ENCODE measurements around the gene SSTR5.
A peak's percentile ranks its signal among the peaks of the same experiment; 100 is the strongest.

Gene SSTR5

GRCh38 chr16:1028056-1028455 lies 44.5 kb upstream of the SSTR5 start:
- H3K9me3 Mint-ChIP-seq = no peaks in the 10 kb centered on the region
- H3K4me1 Mint-ChIP-seq = peaks cover 34% of the 10 kb centered on the region

GRCh38 chr16:1028524-1029258 lies 43.9 kb upstream of the SSTR5 start:
- no peak for TF ChIP-seq CTCF (IDR thresholded peaks at IDR 0.05; ENCODE audit: unreplicated experiment in 3 of 3)
- Mint-ChIP-seq H3K4me1 (peaks cover 34% of the 10 kb centered on the region), H3K27ac (no peak overlapping the region), H3K36me3 (ENCODE audit: low read depth) (no peaks in the 10 kb centered on the region), H3K27me3 (ENCODE audit: low read depth) (peaks cover 7% of the 10 kb centered on the region), H3K9me3 (no peaks in the 10 kb centered on the region), H3K4me3 (no peak overlapping the region)

More at GRCh38 chr16:1028056-1028455, 44.5 kb upstream of the SSTR5 start:
- Mint-ChIP-seq H3K4me3 (no peak overlapping the region), H3K27ac (peak overlapping the region in 1 of 3 experiments; percentile 60), H3K27me3 (ENCODE audit: low read depth) (peaks cover 10% of the 10 kb centered on the region), H3K36me3 (ENCODE audit: low read depth) (no peaks in the 10 kb centered on the region)
- TF ChIP-seq CTCF (IDR thresholded peaks at IDR 0.05; ENCODE audit: unreplicated experiment in 3 of 3) = no peak

GRCh38 chr16:1029259-1029545 lies 43.3 kb upstream of the SSTR5 start:
- Mint-ChIP-seq H3K36me3 (ENCODE audit: low read depth) (no peaks in the 10 kb centered on the region), H3K4me1 (peaks cover 34% of the 10 kb centered on the region), H3K4me3 (no peak overlapping the region), H3K9me3 (no peaks in the 10 kb centered on the region), H3K27me3 (ENCODE audit: low read depth) (peaks cover 7% of the 10 kb centered on the region), H3K27ac (no peak overlapping the region)
- no peak for TF ChIP-seq CTCF (IDR thresholded peaks at IDR 0.05; ENCODE audit: unreplicated experiment in 3 of 3)

GRCh38 chr16:1030473-1030901 lies 42.1 kb upstream of the SSTR5 start:
- Mint-ChIP-seq H3K27ac (no peak overlapping the region), H3K36me3 (ENCODE audit: low read depth) (no peaks in the 10 kb centered on the region), H3K9me3 (no peaks in the 10 kb centered on the region), H3K4me1 (peaks cover 34% of the 10 kb centered on the region), H3K4me3 (no peak overlapping the region), H3K27me3 (ENCODE audit: low read depth) (peaks cover 7% of the 10 kb centered on the region)
- TF ChIP-seq CTCF (IDR thresholded peaks at IDR 0.05; ENCODE audit: unreplicated experiment in 3 of 3) = no peak

- H3K27me3 Mint-ChIP-seq (ENCODE audit: low read depth) = peaks cover 2% of the 10 kb centered on the region
- no peak for TF ChIP-seq CTCF (IDR thresholded peaks at IDR 0.05; ENCODE audit: unreplicated experiment in 3 of 3)
- no peak overlapping the region for H3K4me3 Mint-ChIP-seq
- H3K36me3 Mint-ChIP-seq (ENCODE audit: low read depth) = no peaks in the 10 kb centered on the region
- peaks cover 22% of the 10 kb centered on the region for H3K4me1 Mint-ChIP-seq
- no peak overlapping the region for H3K27ac Mint-ChIP-seq
- no peaks in the 10 kb centered on the region for H3K9me3 Mint-ChIP-seq
Measured at GRCh38 chr16:1031666-1032065, 40.9 kb upstream of the SSTR5 start.

- TF ChIP-seq CTCF (IDR thresholded peaks at IDR 0.05; ENCODE audit: unreplicated experiment in 3 of 3) = no peak
- H3K9me3 Mint-ChIP-seq = no peaks in the 10 kb centered on the region
- peaks cover 17% of the 10 kb centered on the region for H3K4me1 Mint-ChIP-seq
- H3K4me3 Mint-ChIP-seq = no peak overlapping the region
- no peaks in the 10 kb centered on the region for H3K27me3 Mint-ChIP-seq (ENCODE audit: low read depth)
- no peaks in the 10 kb centered on the region for H3K36me3 Mint-ChIP-seq (ENCODE audit: low read depth)
- H3K27ac Mint-ChIP-seq = no peak overlapping the region
Measured at GRCh38 chr16:1032607-1033006, 39.9 kb upstream of the SSTR5 start.

Data from nephron (organoid).